NB4 (cell line): Measurements from ENCODE around the gene AIP.

Experiments
- DNase-seq: peaks from one replicate; pipeline ENCODE4 v3.0.0; 2010; ENCODE audit warnings: low read depth
- H3K4me3 ChIP-seq: one replicate; pipeline ENCODE4 v1.5.1; 2011; ENCODE audit warnings: mild to moderate bottlenecking, low read depth, low read length, moderate library complexity
- CTCF ChIP-seq: IDR thresholded peaks from one replicate; pipeline ENCODE4 v1.5.1; 2012; ENCODE audit warnings: low read depth, low read length
- MYC ChIP-seq: IDR thresholded peaks from 2 replicates; pipeline ENCODE4 v1.6.1; 2011; ENCODE audit warnings: low read depth, low read length
- POLR2A ChIP-seq: IDR thresholded peaks from 2 replicates; pipeline ENCODE4 v1.6.1; 2011; ENCODE audit warnings: mild to moderate bottlenecking; ENCODE audit not compliant: insufficient read length; ENCODE audit errors: extremely low read depth
- TF ChIP-seq, protein P1 (sequence below): IDR thresholded peaks from 2 replicates; pipeline ENCODE4 v1.6.1; 2011; ENCODE audit warnings: low read depth, low read length

The AIP gene

GRCh38 chr11:67482827-67483798 is at the start of gene AIP:
AIP (plus strand) TSS chr11:67483026; CDS start chr11:67483159, 133 bp downstream.
- peak; percentile 99 for DNase-seq
- TF ChIP-seq, protein P1, sequence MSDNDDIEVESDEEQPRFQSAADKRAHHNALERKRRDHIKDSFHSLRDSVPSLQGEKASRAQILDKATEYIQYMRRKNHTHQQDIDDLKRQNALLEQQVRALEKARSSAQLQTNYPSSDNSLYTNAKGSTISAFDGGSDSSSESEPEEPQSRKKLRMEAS = peak; percentile 97
- TF ChIP-seq MYC = no peak
- peak; percentile 55 for TF ChIP-seq POLR2A
- H3K4me3 ChIP-seq = peak within 1 kb of the TSS; percentile 88

- TF ChIP-seq POLR2A (no peak), CTCF (no peak), MYC (no peak)
- TF ChIP-seq, protein P1 = no peak
- peak; percentile 51 for DNase-seq
- H3K4me3 ChIP-seq = no peak overlapping the region
Observed at GRCh38 chr11:67433536-67434394, 49.1 kb upstream of the AIP start.

GRCh38 chr11:67434395-67434881 is 48.4 kb upstream of the AIP start:
- DNase-seq = peak; percentile 52
- TF ChIP-seq POLR2A (no peak), MYC (no peak), CTCF (no peak)
- TF ChIP-seq, protein P1 = no peak
- no peak overlapping the region for H3K4me3 ChIP-seq

GRCh38 chr11:67435031-67435726 is 47.6 kb upstream of the AIP start:
- TF ChIP-seq CTCF = no peak
- TF ChIP-seq MYC = no peak
- TF ChIP-seq POLR2A = no peak
- TF ChIP-seq, protein P1 = no peak
- DNase-seq = peak; percentile 51
- peak overlapping the region; percentile 94 for H3K4me3 ChIP-seq

DNA sequence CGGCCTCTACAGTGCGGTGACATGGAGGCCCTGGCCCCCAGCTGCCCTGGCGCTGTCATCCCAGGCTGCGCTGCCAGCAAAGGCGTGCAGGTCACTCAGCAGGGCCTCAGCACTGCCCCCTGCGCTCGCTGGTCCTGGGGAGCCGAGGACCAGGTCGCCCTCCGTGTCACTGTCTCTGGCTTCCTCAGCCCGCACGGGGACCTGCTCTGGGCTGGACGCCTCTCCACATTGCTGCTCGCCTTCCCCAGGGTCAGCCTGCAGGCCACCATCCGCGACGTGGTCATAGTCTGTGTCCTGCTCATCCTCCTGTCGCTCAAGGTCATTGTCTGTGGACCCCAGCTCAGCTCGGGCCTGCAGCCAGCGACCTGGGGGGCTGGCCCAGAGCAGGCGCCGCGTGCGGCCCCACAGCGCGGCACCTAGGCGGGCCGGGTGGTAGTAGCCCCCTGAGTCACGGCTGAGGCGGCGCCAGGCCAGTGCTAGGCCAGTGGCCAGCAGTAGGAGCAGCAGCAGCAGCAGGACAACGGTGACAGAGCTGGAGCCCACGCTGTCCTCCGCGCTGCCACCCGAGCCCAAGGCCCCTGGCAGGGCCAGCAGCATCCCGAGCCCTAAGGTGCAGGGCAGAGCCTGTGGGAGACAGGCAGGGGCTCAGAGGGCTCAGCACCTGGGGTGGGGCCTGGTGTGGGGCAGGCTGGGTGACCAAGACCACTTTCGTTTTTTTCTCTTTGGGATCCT is 46.9 kb upstream of the AIP start:
- TF ChIP-seq MYC = no peak
- TF ChIP-seq, protein P1 = no peak
- H3K4me3 ChIP-seq = peak overlapping the region; percentile 94
- DNase-seq = no peak
